ENCODE results near the gene ECHS1.
A peak's percentile ranks its signal among the peaks of the same experiment; 100 is the strongest.
"Not testable (repeated sequence)": the region's sequence is repeated elsewhere in the genome, so short reads cannot be mapped to it uniquely, and the experiment has no call there.

Gene ECHS1

GRCh38 chr10:133373174-133374090 is at the start of gene ECHS1:
Gene ECHS1 (minus strand): TSS chr10:133373354. CDS start chr10:133373333, 21 bp downstream.
- peak; percentile 96 for DNase-seq (ENCODE audit: low spot score)
- peak; percentile 83 for FAIRE-seq

GRCh38 chr10:133422223-133422806 is 49.2 kb upstream of the ECHS1 start:
- DNase-seq (ENCODE audit: low spot score) (no peak), FAIRE-seq (no peak)

GRCh38 chr10:133421336-133422222 is 48.4 kb upstream of the ECHS1 start:
- FAIRE-seq, result no peak

GRCh38 chr10:133420579-133420978 is 47.4 kb upstream of the ECHS1 start:
- FAIRE-seq (no peak), DNase-seq (ENCODE audit: low spot score) (no peak)

More at GRCh38 chr10:133421336-133422222, 48.4 kb upstream of the ECHS1 start:
- DNase-seq (ENCODE audit: low spot score), result no peak

GRCh38 chr10:133420028-133420427 is 46.9 kb upstream of the ECHS1 start:
- FAIRE-seq (no peak), DNase-seq (ENCODE audit: low spot score) (no peak)

GRCh38 chr10:133419211-133419950 is 46.2 kb upstream of the ECHS1 start:
- no peak for DNase-seq (ENCODE audit: low spot score)
- FAIRE-seq, result no peak

- no peak for DNase-seq (ENCODE audit: low spot score)
- FAIRE-seq, result no peak
These were observed 45.3 kb upstream of the ECHS1 start for GRCh38 chr10:133418289-133418993.

- DNase-seq (ENCODE audit: low spot score) (no peak), FAIRE-seq (no peak)
These were observed 42.6 kb upstream of the ECHS1 start for GRCh38 chr10:133415752-133416151.

GRCh38 chr10:133414401-133414800 is 41.2 kb upstream of the ECHS1 start:
- FAIRE-seq; DNase-seq (ENCODE audit: low spot score): not testable (repeated sequence)

- DNase-seq (ENCODE audit: low spot score) (no peak), FAIRE-seq (no peak)
These were observed 39.2 kb upstream of the ECHS1 start for GRCh38 chr10:133412381-133412711.

GRCh38 chr10:133411523-133412380 is 38.6 kb upstream of the ECHS1 start:
- DNase-seq (ENCODE audit: low spot score), result no peak
- FAIRE-seq, result no peak

GRCh38 chr10:133405844-133406527 is 32.8 kb upstream of the ECHS1 start:
- DNase-seq (ENCODE audit: low spot score) (no peak), FAIRE-seq (no peak)

GRCh38 chr10:133405272-133405671 is 32.1 kb upstream of the ECHS1 start:
- FAIRE-seq (no peak), DNase-seq (ENCODE audit: low spot score) (no peak)

GRCh38 chr10:133403784-133404183 is 30.6 kb upstream of the ECHS1 start:
- no peak for FAIRE-seq
- no peak for DNase-seq (ENCODE audit: low spot score)

GRCh38 chr10:133403359-133403758 is 30.2 kb upstream of the ECHS1 start:
- DNase-seq (ENCODE audit: low spot score) (no peak), FAIRE-seq (no peak)

- FAIRE-seq (no peak), DNase-seq (ENCODE audit: low spot score) (no peak)
These were observed 29.0 kb upstream of the ECHS1 start for GRCh38 chr10:133401981-133402725.

GRCh38 chr10:133401500-133401899 is 28.3 kb upstream of the ECHS1 start:
- FAIRE-seq, result no peak

More at GRCh38 chr10:133401500-133401899, 28.3 kb upstream of the ECHS1 start:
- DNase-seq (ENCODE audit: low spot score), result no peak
